HG02759 (cell line): ENCODE measurements around the gene MBNL3.
"Not testable (repeated sequence)": the region's sequence is repeated elsewhere in the genome, so short reads cannot be mapped to it uniquely, and the experiment has no call there.

Experiments
- ATAC-seq: cut with Tn5 transposase; IDR thresholded peaks from one replicate; pipeline ENCODE4 v1.9.1; 2021; ENCODE audit warnings: mild to moderate bottlenecking, moderate library complexity; ENCODE audit not compliant: unreplicated experiment

MBNL3 gene

DNA sequence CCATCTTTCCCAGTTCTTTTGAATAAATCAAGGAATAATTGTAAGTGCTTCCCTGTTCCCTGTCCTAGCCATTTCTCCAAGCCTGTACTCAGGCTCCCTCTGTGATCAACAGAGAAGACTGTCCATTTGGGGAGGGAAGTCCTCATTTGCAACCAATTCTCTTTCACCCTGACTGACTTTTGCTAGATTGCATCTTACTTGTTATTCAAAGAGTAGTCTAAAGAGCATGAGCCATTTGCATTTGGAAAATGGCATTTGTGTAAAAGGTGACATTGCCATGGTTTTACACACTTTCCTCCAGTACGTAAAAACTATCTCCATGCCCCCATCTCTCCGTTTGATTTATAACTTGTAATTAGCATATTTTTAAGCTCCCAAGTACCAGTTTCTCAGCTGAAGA, 110.6 kb downstream of the MBNL3 start:
- ATAC-seq: no peak

DNA sequence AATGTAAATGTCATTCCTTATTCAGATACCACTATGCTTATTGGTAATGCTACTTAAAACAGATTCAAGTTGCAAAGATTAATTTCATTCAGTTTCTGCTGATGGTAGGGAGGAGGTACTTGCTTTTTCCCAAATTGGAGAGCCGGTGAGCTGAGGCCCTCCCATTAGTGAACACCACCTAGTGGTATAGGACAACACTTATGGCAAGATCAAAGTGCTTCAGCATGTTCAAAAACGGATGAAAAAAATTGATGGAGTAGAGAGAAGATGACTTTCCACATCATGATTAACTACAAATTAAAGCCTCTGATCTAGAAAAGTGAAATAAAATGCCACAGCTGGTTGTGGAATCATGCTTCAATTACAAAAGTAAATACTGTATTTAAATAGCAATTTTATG, 112.9 kb downstream of the MBNL3 start:
- ATAC-seq: no peak

DNA sequence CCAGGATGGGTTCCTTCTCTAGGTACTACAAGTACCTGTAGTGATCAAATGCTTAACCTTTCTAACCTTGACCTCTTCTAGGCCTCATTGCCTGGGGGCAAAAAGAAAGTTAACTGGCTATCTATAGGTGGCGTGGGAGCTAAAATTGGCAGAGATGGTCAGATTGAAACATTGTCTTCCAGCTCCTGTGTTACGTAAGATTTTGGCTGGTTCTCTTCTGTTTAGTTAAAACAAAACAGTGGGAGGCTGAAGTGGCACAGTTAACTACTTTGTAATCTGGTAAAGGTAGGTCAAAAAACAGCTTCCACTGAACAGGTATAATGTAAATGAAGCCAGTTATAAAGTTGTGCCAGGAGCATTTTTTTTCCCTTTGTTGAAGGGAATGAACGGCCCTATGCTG, 115.2 kb downstream of the MBNL3 start:
- no peak for ATAC-seq

DNA sequence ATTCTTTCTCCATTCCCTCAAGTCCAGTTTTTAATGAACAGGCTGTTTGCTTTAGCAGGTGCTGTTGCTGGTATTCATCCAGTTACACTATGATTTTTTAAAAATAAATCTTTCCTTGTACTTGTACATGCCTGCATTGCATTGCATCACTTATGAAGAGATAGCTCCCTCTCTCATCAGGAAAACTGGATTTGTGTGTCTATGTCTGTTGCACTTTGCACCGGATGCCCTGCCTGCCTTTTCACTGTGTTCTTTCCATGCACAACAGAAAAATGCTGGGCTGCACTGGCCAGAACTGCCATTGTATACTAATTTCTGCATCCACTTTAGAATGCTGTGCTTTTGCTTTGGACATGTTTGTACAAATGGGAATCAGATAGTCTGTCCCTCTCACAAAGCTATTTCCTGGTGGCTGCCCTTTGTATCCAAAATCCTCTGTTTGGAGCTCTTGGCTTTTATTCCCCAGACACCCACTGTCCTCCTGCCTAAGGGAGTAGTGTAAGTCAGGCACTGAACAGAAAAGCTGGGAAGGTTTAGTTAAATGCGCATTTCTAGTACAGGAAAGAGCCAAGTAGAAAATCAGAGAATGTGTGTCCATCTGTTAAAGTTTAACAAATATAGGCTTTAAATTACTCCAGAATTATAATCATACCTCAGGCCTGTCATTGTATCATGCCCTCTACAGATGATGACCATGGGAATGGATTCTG, 119.1 kb downstream of the MBNL3 start:
- ATAC-seq: no peak

DNA sequence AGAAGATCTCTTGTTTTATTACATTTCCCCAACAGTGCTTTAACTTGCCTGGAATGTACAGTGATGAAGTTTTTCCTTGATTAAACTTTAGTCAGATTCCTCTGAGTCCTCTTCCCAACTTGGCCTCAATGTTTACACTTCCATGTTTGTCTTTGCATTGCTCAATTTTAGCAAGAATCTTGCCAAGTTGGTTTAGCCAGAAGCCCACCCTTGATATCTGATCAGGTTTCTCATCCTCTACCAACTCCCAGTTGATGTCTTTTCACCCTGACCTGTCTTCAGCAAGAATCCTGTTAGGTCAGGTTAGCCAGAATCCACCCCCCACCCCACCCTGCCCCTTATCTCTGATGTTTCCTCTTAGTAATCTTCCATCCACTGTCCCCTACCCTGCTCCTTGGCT, 120.9 kb downstream of the MBNL3 start:
- ATAC-seq: no peak

DNA sequence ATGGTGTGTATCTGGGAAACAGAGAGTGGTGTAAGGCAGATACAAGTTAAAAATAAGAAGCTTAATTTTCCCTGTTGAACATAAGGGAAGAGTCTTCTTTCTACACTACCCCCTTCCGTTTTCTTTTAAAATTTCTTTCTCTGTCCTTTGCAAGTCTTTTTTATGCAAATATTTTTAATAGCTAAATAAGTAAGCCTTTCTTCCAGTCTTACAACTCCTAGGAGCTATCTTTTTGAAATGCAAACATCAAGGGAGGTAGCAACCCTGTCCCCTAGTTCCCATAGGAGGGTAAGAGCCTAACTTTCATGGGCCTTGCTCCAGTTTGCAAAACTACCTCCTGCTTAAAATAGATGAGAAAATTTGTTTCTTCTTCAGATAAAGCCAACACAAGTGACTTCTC, 121.5 kb downstream of the MBNL3 start:
- ATAC-seq: no peak

DNA sequence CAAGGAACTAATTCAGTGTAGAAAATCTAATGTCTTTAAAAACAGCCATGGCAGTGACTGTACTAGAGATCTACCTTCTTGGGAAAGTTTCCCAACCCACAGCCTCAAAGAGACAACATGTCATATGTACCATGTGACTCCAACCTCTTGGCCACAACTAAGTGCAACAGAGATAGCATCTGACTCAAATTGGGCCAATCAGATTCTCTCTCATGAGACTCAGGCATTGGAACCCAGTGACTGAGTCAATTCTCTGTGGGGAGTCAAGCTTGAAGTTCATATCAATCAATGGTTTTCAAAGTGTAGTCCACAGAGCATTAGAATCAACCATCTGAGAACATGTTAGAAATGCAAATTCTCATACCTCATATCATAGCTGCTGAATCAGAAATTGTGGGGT, 123.3 kb downstream of the MBNL3 start:
- ATAC-seq: no peak

DNA sequence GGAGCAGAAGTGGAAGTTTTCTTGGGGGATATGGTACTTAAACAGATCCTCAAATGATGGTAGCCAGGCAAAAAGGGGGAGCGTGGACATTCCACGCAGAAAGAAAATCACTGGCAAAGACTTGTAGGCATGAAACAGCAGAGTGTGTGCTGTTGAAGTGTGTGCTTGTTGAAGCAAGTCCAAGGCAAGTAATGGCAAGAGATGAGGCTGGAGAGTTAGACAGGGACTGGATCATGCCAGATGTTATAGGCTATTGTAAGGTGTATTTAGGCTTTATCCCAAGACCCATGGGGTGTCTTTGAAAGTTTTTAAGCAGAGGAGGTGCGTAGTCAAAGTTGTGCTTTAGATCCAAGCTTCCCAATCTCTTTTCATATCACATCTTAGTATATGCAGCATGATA, 124.5 kb downstream of the MBNL3 start:
- no peak for ATAC-seq

DNA sequence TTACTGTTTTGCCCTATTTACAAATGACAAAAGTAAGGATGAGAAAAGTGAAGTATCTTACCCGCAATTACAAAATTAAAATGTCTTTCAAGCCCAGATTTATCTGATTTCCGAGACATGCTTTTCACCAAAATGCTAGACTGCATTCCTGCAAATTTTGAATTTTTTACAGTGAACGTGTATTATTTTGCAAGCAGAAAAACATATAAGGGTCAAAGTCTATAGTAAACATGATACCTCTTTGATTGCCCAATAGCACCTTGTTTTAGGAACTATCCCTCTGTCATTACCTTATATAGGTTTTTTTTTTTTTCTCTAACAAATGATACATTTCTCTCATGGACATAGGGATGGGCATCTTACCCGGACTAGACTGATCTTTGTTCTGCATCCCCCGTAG, 135.4 kb downstream of the MBNL3 start:
- no peak for ATAC-seq

DNA sequence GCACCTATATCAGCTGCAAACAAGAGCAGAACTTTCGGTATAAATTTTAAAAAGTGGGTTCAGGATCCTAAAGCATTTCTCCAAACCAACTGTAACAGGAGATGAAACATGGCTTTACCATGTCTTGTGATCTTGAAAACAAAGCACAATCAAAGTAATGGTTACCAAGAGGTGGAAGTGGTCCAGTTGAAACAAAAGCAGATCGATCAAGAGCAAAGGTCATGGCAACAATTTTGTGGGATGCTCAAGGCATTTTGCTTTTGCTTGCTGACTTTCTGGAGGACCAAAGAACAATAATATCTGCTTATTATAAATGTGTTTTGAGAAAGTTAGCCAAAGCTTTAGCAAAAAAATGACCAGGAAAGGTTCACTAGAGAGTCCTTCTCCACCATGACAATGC, 152.7 kb downstream of the MBNL3 start:
- no peak for ATAC-seq

DNA sequence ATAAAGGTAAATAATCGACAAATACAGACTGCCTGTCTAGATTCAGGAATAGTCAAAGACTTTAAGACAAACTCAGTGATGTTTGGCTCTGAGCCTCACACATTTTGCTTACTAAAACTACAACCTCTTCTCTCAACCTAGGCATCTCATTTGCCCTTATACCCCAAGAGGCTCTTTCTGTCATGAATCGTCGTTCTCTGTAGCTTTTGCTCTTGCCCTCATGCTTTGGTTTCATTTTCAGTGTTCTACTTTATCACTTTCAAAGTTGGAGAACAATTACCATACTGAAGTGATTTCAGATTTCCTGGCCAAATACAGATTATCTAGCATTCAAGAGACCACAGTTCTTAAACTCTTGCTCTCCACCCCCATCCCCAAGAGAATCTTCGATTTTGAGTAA, 155.5 kb downstream of the MBNL3 start:
- no peak for ATAC-seq

DNA sequence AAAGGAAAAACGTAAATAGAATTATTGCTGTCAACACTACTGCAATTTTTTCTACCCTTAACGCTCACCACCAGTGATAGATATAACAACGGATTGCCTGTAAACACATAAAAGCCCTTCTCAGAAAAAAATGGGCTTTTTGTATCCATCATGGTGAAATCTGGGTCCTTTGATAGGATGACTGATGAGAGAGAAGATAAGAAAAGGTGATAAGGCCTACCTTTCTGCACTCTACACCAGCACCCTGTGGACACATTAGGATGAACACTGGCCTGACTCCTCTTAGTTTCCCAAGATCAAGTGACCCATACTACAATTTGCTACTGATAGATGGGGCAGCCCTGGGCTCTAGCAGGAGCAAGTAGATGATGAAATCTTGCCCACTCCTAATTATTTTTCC, 157.3 kb downstream of the MBNL3 start:
- ATAC-seq: no peak

DNA sequence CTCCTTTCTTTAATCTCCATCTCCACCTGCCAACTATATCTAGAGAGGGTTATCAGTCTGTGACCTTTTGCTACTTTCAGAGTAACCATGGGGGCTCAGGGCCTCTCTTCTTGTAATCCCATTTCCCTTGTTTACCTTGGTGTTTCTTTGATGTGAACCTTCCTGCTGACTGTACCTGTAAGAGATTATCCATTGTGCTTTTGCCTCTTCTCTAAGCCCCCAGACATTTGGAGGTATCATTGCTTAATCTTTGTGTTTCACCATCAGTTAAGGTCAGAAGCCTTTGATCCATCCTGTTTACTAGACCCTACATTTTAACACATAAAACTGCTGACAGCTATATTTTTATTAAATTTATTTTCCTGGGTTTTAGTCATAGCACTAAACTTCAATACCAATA, 157.8 kb downstream of the MBNL3 start:
- no peak for ATAC-seq

DNA sequence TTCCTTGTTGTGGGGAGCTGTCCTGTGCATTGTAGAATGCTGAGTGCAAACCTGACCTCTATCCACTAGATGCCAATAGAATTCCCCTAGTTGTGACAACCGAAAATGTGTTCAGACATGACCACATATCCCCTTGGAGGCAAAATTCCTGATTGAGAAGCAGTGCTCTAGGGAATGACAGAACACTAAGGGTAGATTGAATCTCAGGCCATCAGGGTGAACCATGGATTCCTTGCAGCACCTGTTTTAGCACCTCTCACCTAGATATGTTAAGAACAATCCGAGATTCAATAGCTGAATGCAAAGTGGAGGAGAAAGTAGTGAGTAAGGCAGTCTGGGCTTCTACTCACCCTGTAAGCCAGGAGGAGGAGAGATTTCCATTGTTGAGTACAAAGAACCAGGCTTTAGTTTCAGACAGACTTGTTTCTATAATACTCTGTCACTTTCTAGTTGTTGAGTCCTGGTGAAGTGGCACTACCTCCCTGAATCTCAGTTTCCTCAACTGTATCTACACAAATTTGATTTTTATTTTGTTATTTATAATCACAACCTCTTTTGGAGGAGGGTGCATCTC, 158.6 kb downstream of the MBNL3 start:
- no peak for ATAC-seq

DNA sequence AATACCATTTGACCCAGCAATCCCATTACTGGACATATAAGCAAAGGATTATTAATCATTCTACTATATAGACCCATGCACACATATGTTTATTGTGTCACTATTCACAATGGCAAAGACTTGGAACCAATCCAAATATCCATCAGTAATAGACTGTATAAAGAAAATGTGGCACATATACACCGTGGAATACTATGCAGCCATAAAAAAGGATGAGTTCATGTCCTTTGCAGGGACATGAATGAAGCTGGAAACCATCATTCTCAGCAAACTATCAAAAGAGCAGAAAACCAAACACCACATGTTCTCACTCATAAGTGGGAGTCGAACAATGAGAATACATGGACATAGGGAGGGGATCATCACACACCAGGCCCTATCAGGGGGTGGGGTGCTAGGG, 161.9 kb downstream of the MBNL3 start:
- ATAC-seq: not testable (repeated sequence)
